Stimulated activated effector memory CD8-positive, alpha-beta T cell treated with anti-CD3 and anti-CD28 coated beads, Interleukin-12 subunit alpha, Interleukin-12 subunit beta, amount 100 ng/mL, for 72 hours (primary cell): ENCODE data around the gene MMRN2.
"Not testable (repeated sequence)": the region's sequence is repeated elsewhere in the genome, so short reads cannot be mapped to it uniquely, and the experiment has no call there.

Experiments used
- ATAC-seq: fragments of 150-1000 bp; cut with Tn5 transposase; 2 replicates; pipeline ENCODE4 v1.10.0; 2021
- DNase-seq, 2 donors: peaks; one replicate each; pipeline ENCODE4 v3.0.0; 2021 to 2022; ENCODE audit warnings: low spot score in 2 of 2
- H3K27ac Mint-ChIP-seq: one replicate; pipeline ENCODE4 v1.8.0; 2022; ENCODE audit warnings: mild to moderate bottlenecking, mixed read lengths
- H3K36me3 Mint-ChIP-seq: one replicate; pipeline ENCODE4 v1.8.0; 2022; ENCODE audit warnings: mild to moderate bottlenecking, mixed read lengths
- H3K4me1 Mint-ChIP-seq: one replicate; pipeline ENCODE4 v1.8.0; 2022; ENCODE audit warnings: mixed read lengths
- H3K4me3 Mint-ChIP-seq: one replicate; pipeline ENCODE4 v1.8.0; 2022; ENCODE audit warnings: mild to moderate bottlenecking, mixed read lengths
- H3K9me3 Mint-ChIP-seq: one replicate; pipeline ENCODE4 v1.8.0; 2022; ENCODE audit warnings: mixed read lengths

Gene MMRN2

GRCh38 chr10:86941991-86942421 lies 15.4 kb downstream of the MMRN2 start:
- Mint-ChIP-seq H3K36me3 (no peaks in the 10 kb centered on the region), H3K4me1 (no peaks in the 10 kb centered on the region), H3K27ac (no peak overlapping the region), H3K9me3 (no peaks in the 10 kb centered on the region), H3K4me3 (no peak overlapping the region)
- ATAC-seq (no peak), DNase-seq (no peak)

GRCh38 chr10:86941426-86941825 lies 16.0 kb downstream of the MMRN2 start:
- no peak for ATAC-seq
- H3K4me3 Mint-ChIP-seq: no peak overlapping the region
- DNase-seq: no peak
- H3K4me1 Mint-ChIP-seq: no peaks in the 10 kb centered on the region
- H3K36me3 Mint-ChIP-seq: no peaks in the 10 kb centered on the region
- no peaks in the 10 kb centered on the region for H3K9me3 Mint-ChIP-seq
- H3K27ac Mint-ChIP-seq: no peak overlapping the region

- H3K4me1 Mint-ChIP-seq: no peaks in the 10 kb centered on the region
- no peak overlapping the region for H3K4me3 Mint-ChIP-seq
- no peak overlapping the region for H3K27ac Mint-ChIP-seq
- no peaks in the 10 kb centered on the region for H3K9me3 Mint-ChIP-seq
- DNase-seq (no peak), ATAC-seq (no peak)
- H3K36me3 Mint-ChIP-seq: no peaks in the 10 kb centered on the region
Observed at GRCh38 chr10:86940677-86941076, 16.7 kb downstream of the MMRN2 start.

- ATAC-seq, H3K9me3 Mint-ChIP-seq, H3K27ac Mint-ChIP-seq: not testable (repeated sequence)
Observed at GRCh38 chr10:86940076-86940475, 17.3 kb downstream of the MMRN2 start.

GRCh38 chr10:86938260-86938659 lies 19.2 kb downstream of the MMRN2 start:
- H3K4me3 Mint-ChIP-seq: no peak overlapping the region
- H3K27ac Mint-ChIP-seq: no peak overlapping the region
- no peak for DNase-seq
- H3K36me3 Mint-ChIP-seq: no peaks in the 10 kb centered on the region
- no peaks in the 10 kb centered on the region for H3K4me1 Mint-ChIP-seq
- no peak for ATAC-seq
- H3K9me3 Mint-ChIP-seq: no peaks in the 10 kb centered on the region

More at GRCh38 chr10:86940076-86940475, 17.3 kb downstream of the MMRN2 start:
- H3K4me3 Mint-ChIP-seq: peak overlapping the region; percentile 50
- H3K4me1 Mint-ChIP-seq, H3K36me3 Mint-ChIP-seq, DNase-seq: not testable (repeated sequence)

- no peak for ATAC-seq
- no peaks in the 10 kb centered on the region for H3K9me3 Mint-ChIP-seq
- H3K4me1 Mint-ChIP-seq: no peaks in the 10 kb centered on the region
- no peak overlapping the region for H3K4me3 Mint-ChIP-seq
- no peak overlapping the region for H3K27ac Mint-ChIP-seq
- DNase-seq: no peak
- peaks cover 1% of the 10 kb centered on the region for H3K36me3 Mint-ChIP-seq
Observed at GRCh38 chr10:86937502-86938154, 19.8 kb downstream of the MMRN2 start.

- no peak overlapping the region for H3K27ac Mint-ChIP-seq
Observed at GRCh38 chr10:86936661-86937501, 20.5 kb downstream of the MMRN2 start.

GRCh38 chr10:86934162-86934711 lies 23.2 kb downstream of the MMRN2 start:
- H3K27ac Mint-ChIP-seq, H3K4me3 Mint-ChIP-seq, DNase-seq, H3K9me3 Mint-ChIP-seq, H3K4me1 Mint-ChIP-seq, ATAC-seq: not testable (repeated sequence)
- H3K36me3 Mint-ChIP-seq: peaks cover 18% of the 10 kb centered on the region

More at GRCh38 chr10:86936661-86937501, 20.5 kb downstream of the MMRN2 start:
- ATAC-seq: no peak
- no peaks in the 10 kb centered on the region for H3K4me1 Mint-ChIP-seq
- H3K4me3 Mint-ChIP-seq: no peak overlapping the region
- peaks cover 5% of the 10 kb centered on the region for H3K36me3 Mint-ChIP-seq
- H3K9me3 Mint-ChIP-seq: no peaks in the 10 kb centered on the region
- DNase-seq: no peak

- peaks cover 23% of the 10 kb centered on the region for H3K36me3 Mint-ChIP-seq
- no peak for DNase-seq
- H3K4me3 Mint-ChIP-seq: no peak overlapping the region
- H3K27ac Mint-ChIP-seq: no peak overlapping the region
- no peaks in the 10 kb centered on the region for H3K4me1 Mint-ChIP-seq
- no peaks in the 10 kb centered on the region for H3K9me3 Mint-ChIP-seq
- no peak for ATAC-seq
Observed at GRCh38 chr10:86932674-86933073, 24.7 kb downstream of the MMRN2 start.

GRCh38 chr10:86931872-86932271 lies 25.5 kb downstream of the MMRN2 start:
- peaks cover 23% of the 10 kb centered on the region for H3K36me3 Mint-ChIP-seq
- no peaks in the 10 kb centered on the region for H3K4me1 Mint-ChIP-seq
- H3K27ac Mint-ChIP-seq: no peak overlapping the region
- H3K9me3 Mint-ChIP-seq: no peaks in the 10 kb centered on the region
- H3K4me3 Mint-ChIP-seq: no peak overlapping the region
- no peak for ATAC-seq
- DNase-seq: no peak

- H3K4me3 Mint-ChIP-seq: no peak overlapping the region
- H3K9me3 Mint-ChIP-seq: no peaks in the 10 kb centered on the region
- no peak for ATAC-seq
- peaks cover 23% of the 10 kb centered on the region for H3K36me3 Mint-ChIP-seq
- no peak for DNase-seq
- no peaks in the 10 kb centered on the region for H3K4me1 Mint-ChIP-seq
- H3K27ac Mint-ChIP-seq: no peak overlapping the region
Observed at GRCh38 chr10:86929468-86930380, 27.7 kb downstream of the MMRN2 start.

GRCh38 chr10:86922553-86922961 lies 34.9 kb downstream of the MMRN2 start:
- Mint-ChIP-seq H3K4me1 (no peaks in the 10 kb centered on the region), H3K27ac (no peak overlapping the region), H3K4me3 (no peak overlapping the region), H3K9me3 (no peaks in the 10 kb centered on the region), H3K36me3 (peaks cover 49% of the 10 kb centered on the region)
- DNase-seq (no peak), ATAC-seq (no peak)

- DNase-seq: no peak
- no peak for ATAC-seq
- no peak overlapping the region for H3K4me3 Mint-ChIP-seq
- H3K27ac Mint-ChIP-seq: no peak overlapping the region
- H3K9me3 Mint-ChIP-seq: no peaks in the 10 kb centered on the region
- peaks cover 69% of the 10 kb centered on the region for H3K36me3 Mint-ChIP-seq
- no peaks in the 10 kb centered on the region for H3K4me1 Mint-ChIP-seq
Observed at GRCh38 chr10:86918022-86918471, 39.4 kb downstream of the MMRN2 start.

- Mint-ChIP-seq H3K27ac (no peak overlapping the region), H3K36me3 (peaks cover 57% of the 10 kb centered on the region), H3K4me1 (no peaks in the 10 kb centered on the region), H3K9me3 (no peaks in the 10 kb centered on the region), H3K4me3 (no peak overlapping the region)
- ATAC-seq (no peak), DNase-seq (no peak)
Observed at GRCh38 chr10:86914734-86915133, 42.7 kb downstream of the MMRN2 start.

GRCh38 chr10:86905429-86905828 lies 52.0 kb downstream of the MMRN2 start:
- Mint-ChIP-seq H3K27ac (no peak overlapping the region), H3K4me3 (no peak overlapping the region), H3K36me3 (peaks cover 42% of the 10 kb centered on the region), H3K4me1 (no peaks in the 10 kb centered on the region), H3K9me3 (no peaks in the 10 kb centered on the region)
- ATAC-seq (no peak), DNase-seq (no peak)
